ENCODE results near the gene TMEM222. TPM values are rescaled to one million over a fixed set of nuclear protein-coding genes. Genes with fewer than 3 reads are reported as not detected.

The TMEM222 gene
- total RNA-seq, 1 donor from 2014 or later = 38.6 TPM

DNA sequence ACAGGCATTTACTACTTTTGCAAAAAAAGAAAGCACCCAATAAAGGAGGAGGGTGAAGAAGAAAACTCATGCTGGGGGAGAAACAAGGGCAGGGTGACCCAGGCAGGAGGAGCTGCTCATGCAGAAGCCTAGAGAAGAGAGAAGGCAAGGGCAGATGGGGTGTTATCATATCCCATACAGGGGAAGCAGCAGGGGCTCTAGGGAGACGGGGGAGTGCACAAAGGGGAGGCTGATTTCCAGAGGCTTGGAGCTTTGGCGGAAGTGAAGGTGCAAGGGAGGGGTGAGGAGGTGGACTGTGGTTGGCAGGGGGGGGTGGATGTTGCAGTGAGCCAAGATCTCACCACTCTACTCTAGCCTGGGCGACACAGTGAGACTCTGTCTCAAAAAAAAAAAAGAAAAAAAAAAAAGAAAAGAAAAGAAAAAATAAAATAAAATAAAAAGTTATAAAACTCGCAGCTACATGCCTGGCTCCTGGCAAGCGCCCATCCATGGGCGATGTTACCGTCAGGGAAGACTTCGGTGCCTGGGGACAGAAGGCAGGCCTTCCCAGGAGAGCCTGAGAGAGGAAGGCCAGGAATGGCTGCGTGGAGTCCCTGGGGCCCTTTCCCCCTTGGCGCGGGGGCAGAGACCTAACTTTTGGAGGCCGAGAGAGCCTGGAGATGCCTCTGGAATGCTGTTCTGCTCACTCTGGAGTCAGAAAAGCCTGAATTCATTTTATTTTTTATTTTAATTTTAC lies 56.0 kb downstream of the TMEM222 start:
- TF ChIP-seq, protein P1, sequence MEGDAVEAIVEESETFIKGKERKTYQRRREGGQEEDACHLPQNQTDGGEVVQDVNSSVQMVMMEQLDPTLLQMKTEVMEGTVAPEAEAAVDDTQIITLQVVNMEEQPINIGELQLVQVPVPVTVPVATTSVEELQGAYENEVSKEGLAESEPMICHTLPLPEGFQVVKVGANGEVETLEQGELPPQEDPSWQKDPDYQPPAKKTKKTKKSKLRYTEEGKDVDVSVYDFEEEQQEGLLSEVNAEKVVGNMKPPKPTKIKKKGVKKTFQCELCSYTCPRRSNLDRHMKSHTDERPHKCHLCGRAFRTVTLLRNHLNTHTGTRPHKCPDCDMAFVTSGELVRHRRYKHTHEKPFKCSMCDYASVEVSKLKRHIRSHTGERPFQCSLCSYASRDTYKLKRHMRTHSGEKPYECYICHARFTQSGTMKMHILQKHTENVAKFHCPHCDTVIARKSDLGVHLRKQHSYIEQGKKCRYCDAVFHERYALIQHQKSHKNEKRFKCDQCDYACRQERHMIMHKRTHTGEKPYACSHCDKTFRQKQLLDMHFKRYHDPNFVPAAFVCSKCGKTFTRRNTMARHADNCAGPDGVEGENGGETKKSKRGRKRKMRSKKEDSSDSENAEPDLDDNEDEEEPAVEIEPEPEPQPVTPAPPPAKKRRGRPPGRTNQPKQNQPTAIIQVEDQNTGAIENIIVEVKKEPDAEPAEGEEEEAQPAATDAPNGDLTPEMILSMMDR (conservative IDR thresholded peaks at IDR 0.05) = no peak
- DNase-seq (ENCODE audit: extremely low spot score, unreplicated experiment) = no peak
- H3K9me3 Mint-ChIP-seq = no peaks in the 10 kb centered on the region
- H3K4me1 Mint-ChIP-seq (ENCODE audit: unreplicated experiment) = peaks cover 3% of the 10 kb centered on the region
- H3K27ac Mint-ChIP-seq = no peak overlapping the region
- peaks cover 12% of the 10 kb centered on the region for H3K27me3 Mint-ChIP-seq
- no peaks in the 10 kb centered on the region for H3K36me3 Mint-ChIP-seq
- H3K4me3 Mint-ChIP-seq = no peak overlapping the region

DNA sequence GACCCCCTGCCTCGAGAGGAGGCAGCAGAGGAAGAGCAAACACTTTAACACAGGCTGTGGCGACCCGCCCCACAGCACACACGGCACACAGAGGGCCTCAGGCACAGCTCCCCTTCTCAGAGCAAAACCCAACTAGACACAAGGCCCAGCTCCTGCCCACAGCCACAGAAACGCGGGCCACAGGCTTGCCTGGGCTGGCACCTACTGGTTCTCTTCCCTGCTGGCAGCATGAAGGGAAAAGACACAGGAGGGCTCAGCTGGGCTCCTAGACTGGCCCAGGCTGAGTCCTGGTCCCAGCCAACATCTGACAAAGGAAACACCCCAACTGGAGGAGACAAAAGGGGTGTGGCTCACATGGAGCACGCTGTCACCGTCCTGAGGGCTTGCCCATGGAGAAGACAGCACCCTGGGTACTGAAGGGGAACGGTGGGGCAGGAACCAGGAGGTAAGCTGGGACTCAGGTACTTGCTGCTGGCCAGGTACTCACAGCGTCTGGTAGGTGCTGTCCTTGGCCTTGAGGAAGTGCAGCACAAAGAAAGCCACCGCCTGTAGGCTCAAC lies 57.7 kb downstream of the TMEM222 start:
- H3K27ac Mint-ChIP-seq = no peak overlapping the region
- peak overlapping the region; percentile 20 for H3K4me3 Mint-ChIP-seq
- H3K27me3 Mint-ChIP-seq = peaks cover 12% of the 10 kb centered on the region
- H3K9me3 Mint-ChIP-seq = no peaks in the 10 kb centered on the region
- DNase-seq (ENCODE audit: extremely low spot score, unreplicated experiment) = no peak
- peaks cover 3% of the 10 kb centered on the region for H3K4me1 Mint-ChIP-seq (ENCODE audit: unreplicated experiment)
- TF ChIP-seq, protein P1 (conservative IDR thresholded peaks at IDR 0.05) = no peak
- no peaks in the 10 kb centered on the region for H3K36me3 Mint-ChIP-seq

DNA sequence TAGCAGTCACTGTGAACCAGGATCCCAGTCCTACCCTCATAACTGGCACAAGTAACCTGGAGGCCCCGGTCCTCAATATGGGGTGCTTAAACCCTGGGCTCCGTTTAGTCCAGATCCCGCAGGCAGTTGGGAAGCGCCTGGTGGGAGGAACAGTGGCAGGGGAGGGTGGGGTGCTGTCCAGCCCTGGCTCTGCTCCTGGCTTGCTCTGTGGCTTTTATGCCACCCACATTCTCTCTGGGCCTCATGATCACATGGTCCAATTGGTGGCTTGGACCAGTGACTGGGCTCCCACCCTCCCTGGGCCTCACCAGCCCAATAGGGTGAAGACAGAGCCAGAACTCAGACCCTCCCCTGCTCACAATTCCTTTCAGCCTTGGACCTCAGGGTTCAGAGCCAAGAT lies 58.3 kb downstream of the TMEM222 start:
- Mint-ChIP-seq H3K4me1 (ENCODE audit: unreplicated experiment) (peaks cover 3% of the 10 kb centered on the region), H3K27me3 (peaks cover 12% of the 10 kb centered on the region), H3K27ac (no peak overlapping the region), H3K9me3 (no peaks in the 10 kb centered on the region), H3K4me3 (no peak overlapping the region), H3K36me3 (no peaks in the 10 kb centered on the region)
- DNase-seq (ENCODE audit: extremely low spot score, unreplicated experiment) = no peak
- TF ChIP-seq, protein P1 (conservative IDR thresholded peaks at IDR 0.05) = no peak

DNA sequence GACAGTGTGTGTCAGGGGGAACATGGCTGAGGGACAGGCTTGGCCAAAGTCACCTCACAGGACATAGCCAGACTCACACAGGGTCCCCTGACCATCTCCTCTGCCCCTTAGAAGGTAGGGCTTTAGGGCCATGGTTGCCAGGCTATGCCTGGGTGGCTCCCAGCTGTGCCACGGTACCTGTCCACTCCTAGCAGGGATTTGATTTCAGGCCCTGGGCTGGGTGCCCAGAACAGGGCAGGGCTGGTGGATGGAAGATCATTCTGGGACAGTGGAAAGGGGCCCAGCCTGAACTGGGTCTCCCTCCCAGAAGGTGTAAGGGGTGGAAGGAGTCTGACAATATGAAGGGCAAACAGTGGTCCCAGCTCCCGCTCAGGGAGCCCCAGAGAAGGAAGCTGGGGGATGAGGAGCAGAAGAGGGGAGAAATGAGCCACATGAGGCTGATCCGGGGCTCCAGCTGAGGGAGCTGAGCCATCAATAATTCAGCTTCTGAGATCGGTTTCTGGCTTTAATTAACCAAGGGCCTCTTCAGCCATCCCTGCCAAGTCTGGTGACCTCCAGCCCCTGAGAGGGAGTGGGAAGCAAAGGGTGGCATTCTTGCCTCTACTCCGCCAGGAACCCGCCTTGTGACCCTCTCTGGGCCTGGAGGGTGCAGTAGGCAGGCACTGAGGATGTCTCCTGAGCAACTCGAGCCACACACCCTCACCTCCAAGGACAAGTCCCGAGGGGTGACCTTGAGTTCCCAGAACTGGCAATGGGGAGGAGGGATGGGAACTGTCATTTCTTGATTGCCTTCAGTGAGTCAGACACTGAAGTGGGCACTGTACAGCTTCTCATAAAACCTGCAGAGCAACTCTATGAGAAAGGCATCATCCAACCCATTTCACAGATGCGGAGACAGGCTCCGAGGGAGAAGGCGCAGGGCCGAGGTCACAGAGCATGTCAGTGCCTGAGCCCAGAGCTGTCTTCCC lies 59.1 kb downstream of the TMEM222 start:
- peaks cover 3% of the 10 kb centered on the region for H3K4me1 Mint-ChIP-seq (ENCODE audit: unreplicated experiment)
- H3K27ac Mint-ChIP-seq = peak overlapping the region; percentile 61
- H3K27me3 Mint-ChIP-seq = peaks cover 12% of the 10 kb centered on the region
- TF ChIP-seq, protein P1 (conservative IDR thresholded peaks at IDR 0.05) = no peak
- H3K9me3 Mint-ChIP-seq = no peaks in the 10 kb centered on the region
- no peak overlapping the region for H3K4me3 Mint-ChIP-seq
- DNase-seq (ENCODE audit: extremely low spot score, unreplicated experiment) = no peak
- H3K36me3 Mint-ChIP-seq = no peaks in the 10 kb centered on the region

DNA sequence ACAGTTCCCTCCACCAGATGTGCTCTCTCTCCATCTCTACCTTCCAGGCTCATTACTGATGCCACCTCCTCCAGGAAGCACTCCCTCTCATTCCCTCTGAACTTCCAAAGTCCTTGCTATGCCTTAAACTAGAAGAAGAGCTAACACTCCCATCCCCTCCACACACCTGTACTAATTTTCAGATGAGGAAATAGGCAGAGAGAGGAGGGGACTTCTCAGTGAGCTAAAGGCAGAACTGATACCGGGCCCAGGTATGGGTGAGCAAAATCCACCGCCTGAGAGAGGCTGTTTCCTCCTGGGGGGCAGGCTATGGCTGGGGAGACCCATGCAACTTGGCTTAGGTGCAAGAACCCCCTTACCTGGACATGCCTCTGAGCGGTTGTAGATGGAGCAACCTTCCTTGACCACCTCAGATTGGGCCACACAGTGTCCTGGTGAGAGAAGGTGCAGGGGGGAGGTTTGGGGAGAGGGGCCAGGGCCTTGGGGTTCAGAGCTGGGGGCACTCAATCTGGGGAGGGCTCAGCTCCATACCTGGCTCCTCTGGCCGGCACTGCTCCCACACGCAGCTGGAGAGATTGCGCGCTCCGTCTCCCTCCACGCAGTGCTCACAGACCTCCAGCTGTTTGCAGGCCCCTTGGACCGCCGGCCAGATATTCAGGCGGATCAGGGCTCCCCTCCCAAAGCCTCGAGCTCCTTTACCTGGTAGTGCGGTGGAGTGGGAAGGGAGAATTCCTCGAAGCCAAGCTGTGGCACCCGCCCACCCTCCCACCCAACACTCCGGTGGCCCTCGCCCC lies 60.2 kb downstream of the TMEM222 start:
- TF ChIP-seq, protein P1 (conservative IDR thresholded peaks at IDR 0.05) = no peak
- Mint-ChIP-seq H3K4me1 (ENCODE audit: unreplicated experiment) (peaks cover 3% of the 10 kb centered on the region), H3K27ac (no peak overlapping the region), H3K27me3 (peaks cover 12% of the 10 kb centered on the region), H3K9me3 (no peaks in the 10 kb centered on the region), H3K36me3 (no peaks in the 10 kb centered on the region), H3K4me3 (no peak overlapping the region)
- DNase-seq (ENCODE audit: extremely low spot score, unreplicated experiment) = no peak

Data from type B pancreatic cell (in vitro differentiated cells).